Body of pancreas (tissue), 4 donors: ENCODE data around the gene ZWILCH. TPM values are rescaled to one million over a fixed set of nuclear protein-coding genes. Genes with fewer than 3 reads are reported as not detected.

ENCODE experiments used
- ATAC-seq: fragments of 150-250 bp; one replicate; pipeline ENCODE4 v1.9.1; 2016
- DNase-seq, 4 donors: peaks; one replicate each; pipeline ENCODE4 v3.0.0-alpha.2; 2019
- H3K27ac ChIP-seq, 4 donors: fragments of 200-600 bp; sonication (generic); 1 replicate in 3 of 4; 2 replicates in 1 of 4; pipeline versions ENCODE4 v1.5.1 to v1.6.1; 2016 to 2019; ENCODE audit warnings: mild to moderate bottlenecking in 1 of 4, mixed read lengths in 1 of 4, moderate library complexity in 1 of 4
- H3K27me3 ChIP-seq, 2 donors: fragments of 200-600 bp; sonication (generic); one replicate each; pipeline ENCODE4 v1.6.0; 2016; ENCODE audit warnings: mild to moderate bottlenecking in 1 of 2
- H3K36me3 ChIP-seq, 2 donors: fragments of 200-600 bp; sonication (generic); replicated peaks in 1 of 2; 2 replicates each; pipeline ENCODE4 v1.5.1; 2016; ENCODE audit warnings: low read depth in 2 of 2; ENCODE audit not compliant: insufficient read depth in 1 of 2
- H3K4me1 ChIP-seq: fragments of 200-600 bp; sonication (generic); one replicate; pipeline ENCODE4 v1.6.0; 2016
- H3K4me3 ChIP-seq, 2 donors: fragments of 200-600 bp; sonication (generic); 1 replicate in 1 of 2; 2 replicates in 1 of 2; pipeline ENCODE4 v1.5.1; 2016 to 2019
- H3K9me3 ChIP-seq, 3 donors: fragments of 200-600 bp; sonication (generic); 1 replicate in 2 of 3; 2 replicates in 1 of 3; pipeline ENCODE4 v1.5.1; 2016
- CTCF ChIP-seq, 7 experiments: fragments of 450-650 bp in 4 of 7; fragments of 200-600 bp in 3 of 7; sonication (generic) in 3 of 7; IDR thresholded peaks; one replicate each; pipeline ENCODE4 v1.5.1; 2016 to 2019; ENCODE audit warnings: antibody characterized with exemption in 7 of 7
- POLR2A ChIP-seq, 3 donors: fragments of 450-650 bp; IDR thresholded peaks; one replicate each; pipeline ENCODE4 v1.6.1; 2016; ENCODE audit warnings: antibody characterized with exemption in 3 of 3, mild to moderate bottlenecking in 2 of 3
- WGBS, 2 donors: methylation state at CpG; one replicate each; pipeline ENCODE4 v1.1.5; 2017; 5-methylcytosine and 5-hydroxymethylcytosine counted together
- intact Hi-C: fragments of 100-400 bp; cut with DNase I; formaldehyde crosslinking; loops from one replicate; pipeline ENCODE4 v1.15.1; 2023
- total RNA-seq, 2 donors: library from RNA; depleted of rRNA; stranded (reverse); fragments of >200 nt; gene quantifications; one replicate each; pipeline ENCODE4 v1.1.0, GENCODE V29; 2016

Gene ZWILCH
- total RNA-seq, 2 donors from 2014 or later, result 0.99 to 1.8 TPM

GRCh38 chr15:66503780-66504562 is 1.2 kb upstream of the ZWILCH start:
- no peak for DNase-seq
- Histone ChIP-seq H3K36me3 (peaks cover 10 to 25% of the 10 kb centered on the region in 2 donors), H3K9me3 (no peaks in the 10 kb centered on the region), H3K4me1 (peaks cover 27% of the 10 kb centered on the region), H3K4me3 (peak overlapping the region; percentile 64 to 92), H3K27ac (peak overlapping the region; percentile 64 to 95 (median 92)), H3K27me3 (no peaks in the 10 kb centered on the region)
- intact Hi-C loops, result no loop called here
- TF ChIP-seq CTCF (IDR thresholded peaks at IDR 0.05), result no peak
- TF ChIP-seq POLR2A (IDR thresholded peaks at IDR 0.05), result no peak
- WGBS, 2 donors, result 0% methylated on average over 12 of the region's 12 CpGs
- no peak for ATAC-seq

- ATAC-seq, result no peak
Observed at GRCh38 chr15:66505430-66505811, 295 bp downstream of the ZWILCH start.

GRCh38 chr15:66505818-66506217 is 692 bp downstream of the ZWILCH start:
- Histone ChIP-seq H3K27me3 (no peaks in the 10 kb centered on the region), H3K4me1 (peaks cover 27% of the 10 kb centered on the region), H3K9me3 (no peaks in the 10 kb centered on the region), H3K27ac (peak overlapping the region; percentile 64 to 95 (median 92)), H3K36me3 (peaks cover 0 to 10% of the 10 kb centered on the region in 2 donors), H3K4me3 (no peak overlapping the region)
- 33 to 34% methylated on average over 4 of the region's 4 CpGs for WGBS, 2 donors
- intact Hi-C loops, result no loop called here
- DNase-seq (no peak), ATAC-seq (no peak)
- no peak for TF ChIP-seq CTCF (IDR thresholded peaks at IDR 0.05)
- TF ChIP-seq POLR2A (IDR thresholded peaks at IDR 0.05), result no peak

More at GRCh38 chr15:66505430-66505811, 295 bp downstream of the ZWILCH start:
- H3K9me3 ChIP-seq, result no peaks in the 10 kb centered on the region
- WGBS, 2 donors, result 0 to 1% methylated on average over 13 of the region's 13 CpGs
- peaks cover 27% of the 10 kb centered on the region for H3K4me1 ChIP-seq
- no peaks in the 10 kb centered on the region for H3K27me3 ChIP-seq
- H3K27ac ChIP-seq, result peak overlapping the region; percentile 64 to 95 (median 92)
- intact Hi-C loops, result no loop called here
- TF ChIP-seq CTCF (IDR thresholded peaks at IDR 0.05) (no peak), POLR2A (IDR thresholded peaks at IDR 0.05) (peak in 1 of 3 donors; percentile 42)
- H3K4me3 ChIP-seq, result peak overlapping the region; percentile 64 to 92
- no peak for DNase-seq
- peaks cover 1 to 14% of the 10 kb centered on the region in 2 donors for H3K36me3 ChIP-seq

- DNase-seq (no peak), ATAC-seq (no peak)
- intact Hi-C loops, result no loop called here
- Histone ChIP-seq H3K36me3 (no peaks in the 10 kb centered on the region), H3K9me3 (no peaks in the 10 kb centered on the region), H3K4me3 (no peak overlapping the region), H3K4me1 (peaks cover 10% of the 10 kb centered on the region), H3K27me3 (no peaks in the 10 kb centered on the region), H3K27ac (no peak overlapping the region)
- WGBS, 2 donors, result 86 to 91% methylated on average over 3 of the region's 3 CpGs
- TF ChIP-seq POLR2A (IDR thresholded peaks at IDR 0.05), result no peak
- TF ChIP-seq CTCF (IDR thresholded peaks at IDR 0.05), result no peak
Observed at GRCh38 chr15:66508293-66508883, 3.3 kb downstream of the ZWILCH start.
